MCF 10A (cell line): Measurements from ENCODE around the gene CCDC6. TPM values are rescaled to one million over a fixed set of nuclear protein-coding genes. Genes with fewer than 3 reads are reported as not detected.

Experiments used
- BruUV-seq: library from RNA; stranded (reverse); fragments of 400-500 nt; replicated peaks from 2 replicates; lab custom pipeline; 2021; lab: Mats Ljungman, UMichigan
- CTCF ChIA-PET: fragments of 300-600 bp; sonication (Branson Sonifier 250); formaldehyde crosslinking; extraction: SDS; loops from one replicate; lab custom pipeline; 2021; ENCODE audit warnings: antibody characterized with exemption, inconsistent platforms; lab: Yijun Ruan, JAX
- POLR2A ChIA-PET: fragments of 300-600, 350-650 bp; sonication (Branson Sonifier 250); formaldehyde crosslinking; extraction: SDS; loops from one replicate; lab custom pipeline; 2020; ENCODE audit warnings: antibody characterized with exemption, inconsistent platforms; lab: Yijun Ruan, JAX
- DNase-seq: peaks from one replicate; pipeline ENCODE4 v3.0.0-alpha.2; 2018; ENCODE audit not compliant: unreplicated experiment
- H3K27ac Mint-ChIP-seq: one replicate; pipeline ENCODE4 v1.8.0; 2022; ENCODE audit warnings: mild to moderate bottlenecking, low read depth, mixed read lengths; ENCODE audit not compliant: unreplicated experiment
- H3K27me3 Mint-ChIP-seq: one replicate; pipeline ENCODE4 v1.8.0; 2022; ENCODE audit warnings: mixed read lengths; ENCODE audit not compliant: insufficient read depth, unreplicated experiment
- H3K36me3 Mint-ChIP-seq: one replicate; pipeline ENCODE4 v1.8.0; 2022; ENCODE audit warnings: mild to moderate bottlenecking, moderate library complexity, mixed read lengths; ENCODE audit not compliant: insufficient read depth, unreplicated experiment
- H3K4me1 Mint-ChIP-seq: one replicate; pipeline ENCODE4 v1.8.0; 2022; ENCODE audit warnings: mixed read lengths; ENCODE audit not compliant: insufficient read depth, unreplicated experiment
- H3K4me3 Mint-ChIP-seq: one replicate; pipeline ENCODE4 v1.8.0; 2022; ENCODE audit warnings: mild to moderate bottlenecking, moderate library complexity, mixed read lengths; ENCODE audit not compliant: unreplicated experiment
- H3K9me3 Mint-ChIP-seq: one replicate; pipeline ENCODE4 v1.8.0; 2022; ENCODE audit warnings: mixed read lengths; ENCODE audit not compliant: unreplicated experiment
- intact Hi-C: fragments of 100-400 bp; cut with micrococcal nuclease; formaldehyde crosslinking; loops from 2 replicates; pipeline ENCODE4 v1.14.1; 2022
- total RNA-seq: library from RNA; stranded (reverse); gene quantifications from 2 replicates; pipeline ENCODE4 v1.2.3, GENCODE V29; 2022
- TF ChIP-seq, protein P1 (sequence below): fragments of 200-600 bp; IDR thresholded peaks from one replicate; pipeline ENCODE4 v1.8.0; 2022; ENCODE audit warnings: antibody characterized with exemption, mild to moderate bottlenecking; ENCODE audit not compliant: unreplicated experiment

Gene CCDC6
- total RNA-seq, 1 experiment from 2014 or later, result 66.4 TPM

DNA sequence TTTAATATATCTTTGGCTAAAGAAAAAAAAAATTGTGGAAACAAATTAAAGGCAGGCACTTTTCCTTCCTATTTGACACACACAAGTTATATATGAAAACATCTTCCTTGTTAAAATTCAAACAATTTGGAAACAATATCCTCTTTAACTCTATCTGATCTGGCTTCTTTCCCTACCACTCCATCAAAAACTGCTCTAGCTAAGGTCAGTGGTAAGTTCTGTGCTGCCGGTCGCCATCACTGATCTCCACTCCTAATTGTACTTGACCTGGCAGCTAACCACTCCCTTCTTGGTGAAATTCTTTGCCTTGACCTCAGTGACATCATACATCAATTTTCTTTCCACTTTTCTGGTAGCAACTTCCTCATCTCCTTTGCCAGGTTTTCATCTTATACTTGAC lies 105.2 kb downstream of the CCDC6 start:
- CTCF ChIA-PET, result interaction anchor here (0.5 to 1.3 kb wide), 4 partner anchors 13 to 175 kb away, joined by 3 read pairs; no protein-coding TSS in a partner anchor
- no peak for DNase-seq
- intact Hi-C loops, result loop anchor here (10.0 kb wide), 1 partner anchor 556 kb away; no protein-coding TSS in a partner anchor
- Mint-ChIP-seq H3K4me3 (no peak overlapping the region), H3K36me3 (peaks cover 94% of the 10 kb centered on the region), H3K27ac (no peak overlapping the region), H3K27me3 (no peaks in the 10 kb centered on the region), H3K9me3 (no peaks in the 10 kb centered on the region), H3K4me1 (no peaks in the 10 kb centered on the region)
- BruUV-seq, result no TSS peak
- TF ChIP-seq, protein P1, sequence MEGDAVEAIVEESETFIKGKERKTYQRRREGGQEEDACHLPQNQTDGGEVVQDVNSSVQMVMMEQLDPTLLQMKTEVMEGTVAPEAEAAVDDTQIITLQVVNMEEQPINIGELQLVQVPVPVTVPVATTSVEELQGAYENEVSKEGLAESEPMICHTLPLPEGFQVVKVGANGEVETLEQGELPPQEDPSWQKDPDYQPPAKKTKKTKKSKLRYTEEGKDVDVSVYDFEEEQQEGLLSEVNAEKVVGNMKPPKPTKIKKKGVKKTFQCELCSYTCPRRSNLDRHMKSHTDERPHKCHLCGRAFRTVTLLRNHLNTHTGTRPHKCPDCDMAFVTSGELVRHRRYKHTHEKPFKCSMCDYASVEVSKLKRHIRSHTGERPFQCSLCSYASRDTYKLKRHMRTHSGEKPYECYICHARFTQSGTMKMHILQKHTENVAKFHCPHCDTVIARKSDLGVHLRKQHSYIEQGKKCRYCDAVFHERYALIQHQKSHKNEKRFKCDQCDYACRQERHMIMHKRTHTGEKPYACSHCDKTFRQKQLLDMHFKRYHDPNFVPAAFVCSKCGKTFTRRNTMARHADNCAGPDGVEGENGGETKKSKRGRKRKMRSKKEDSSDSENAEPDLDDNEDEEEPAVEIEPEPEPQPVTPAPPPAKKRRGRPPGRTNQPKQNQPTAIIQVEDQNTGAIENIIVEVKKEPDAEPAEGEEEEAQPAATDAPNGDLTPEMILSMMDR, result no peak
- POLR2A ChIA-PET, result no interaction called here

DNA sequence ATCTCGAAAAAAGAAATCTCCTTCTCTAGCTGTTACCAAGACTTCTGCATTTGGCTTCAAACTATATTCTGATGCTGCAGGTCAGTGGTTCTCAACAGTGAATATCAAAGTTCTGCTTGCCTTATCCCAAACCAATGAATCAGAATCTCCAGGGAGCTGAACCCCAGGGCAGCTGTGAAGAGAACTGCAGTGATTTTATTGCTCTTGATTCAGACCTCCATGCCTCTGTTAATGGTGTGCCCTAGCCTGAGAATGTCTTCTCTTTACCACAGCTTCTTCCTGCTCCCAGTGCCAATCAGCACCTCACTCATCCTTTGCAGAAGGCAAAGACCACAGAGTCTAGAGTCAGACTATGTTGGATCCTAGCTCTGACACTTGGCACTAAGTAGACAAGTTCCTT lies 106.9 kb downstream of the CCDC6 start:
- H3K27me3 Mint-ChIP-seq, result no peaks in the 10 kb centered on the region
- no TSS peak for BruUV-seq
- H3K9me3 Mint-ChIP-seq, result no peaks in the 10 kb centered on the region
- intact Hi-C loops, result no loop called here
- no peak overlapping the region for H3K27ac Mint-ChIP-seq
- POLR2A ChIA-PET, result no interaction called here
- DNase-seq, result no peak
- no peak overlapping the region for H3K4me3 Mint-ChIP-seq
- CTCF ChIA-PET, result interaction anchor here (0.6 to 1.4 kb wide), 5 partner anchors 11 to 188 kb away, joined by 4 to 8 read pairs (median 4); no protein-coding TSS in a partner anchor
- H3K36me3 Mint-ChIP-seq, result peaks cover 94% of the 10 kb centered on the region
- TF ChIP-seq, protein P1, result no peak
- H3K4me1 Mint-ChIP-seq, result no peaks in the 10 kb centered on the region

DNA sequence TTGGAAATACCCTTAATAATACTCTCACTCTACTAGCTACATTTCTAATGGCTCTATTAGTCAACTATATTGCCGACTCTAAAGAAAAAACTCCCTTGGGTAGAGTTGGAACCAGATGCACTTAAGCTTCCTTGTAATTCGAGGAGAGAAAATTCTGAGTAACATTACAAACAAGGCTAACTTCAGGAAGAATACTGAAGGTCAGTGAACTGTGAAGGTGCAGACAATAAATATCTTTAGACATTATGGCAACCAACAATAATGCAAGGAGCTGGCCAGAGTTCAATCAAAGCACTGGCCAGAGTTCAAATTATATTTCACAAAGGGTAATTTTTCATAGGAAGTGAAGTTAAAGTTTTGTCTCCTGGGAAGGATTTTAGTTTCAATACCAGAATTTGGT lies 112.4 kb downstream of the CCDC6 start:
- TF ChIP-seq, protein P1, result no peak
- Mint-ChIP-seq H3K36me3 (peaks cover 96% of the 10 kb centered on the region), H3K27ac (no peak overlapping the region), H3K4me3 (no peak overlapping the region), H3K4me1 (no peaks in the 10 kb centered on the region), H3K9me3 (no peaks in the 10 kb centered on the region), H3K27me3 (no peaks in the 10 kb centered on the region)
- no TSS peak for BruUV-seq
- DNase-seq, result peak; percentile 6
- ChIA-PET CTCF (interaction anchor here (0.6 to 1.5 kb wide), 6 partner anchors 16 to 1210 kb away, joined by 3 to 8 read pairs (median 3); no protein-coding TSS in a partner anchor), POLR2A (no interaction called here)
- intact Hi-C loops, result no loop called here

DNA sequence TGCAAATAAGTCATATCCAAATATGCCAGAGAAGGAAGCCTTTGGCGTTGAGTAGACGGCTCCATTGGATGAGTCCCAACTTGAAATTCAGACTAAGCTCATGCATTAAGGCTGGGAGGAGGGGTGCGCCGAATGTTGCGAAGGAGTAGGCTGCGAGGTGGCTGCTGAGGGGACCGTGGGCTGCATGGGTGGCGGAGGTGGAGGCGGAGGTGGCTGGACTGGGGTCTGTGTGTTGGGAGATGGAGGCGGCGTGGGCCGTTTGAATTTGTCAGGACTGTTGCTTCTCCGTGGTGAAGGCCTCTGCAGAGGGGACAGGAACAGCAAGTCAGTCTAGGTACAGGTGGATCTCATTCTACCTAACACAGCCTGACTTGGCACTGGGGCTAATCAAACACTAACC lies 113.5 kb downstream of the CCDC6 start:
- Mint-ChIP-seq H3K4me1 (no peaks in the 10 kb centered on the region), H3K4me3 (no peak overlapping the region), H3K27ac (no peak overlapping the region), H3K27me3 (no peaks in the 10 kb centered on the region), H3K9me3 (no peaks in the 10 kb centered on the region), H3K36me3 (peaks cover 87% of the 10 kb centered on the region)
- DNase-seq, result no peak
- ChIA-PET CTCF (interaction anchor here (0.5 to 1.5 kb wide), 4 partner anchors 164 to 460 kb away, joined by 3 to 5 read pairs (median 4); no protein-coding TSS in a partner anchor), POLR2A (no interaction called here)
- intact Hi-C loops, result no loop called here
- no TSS peak for BruUV-seq
- TF ChIP-seq, protein P1, result no peak
